ENCODE results near the gene C2CD4C. TPM values are rescaled to one million over a fixed set of nuclear protein-coding genes. Genes with fewer than 3 reads are reported as not detected.

Gene C2CD4C
- total RNA-seq, 1 experiment from 2014 or later = 9.8 TPM

GRCh38 chr19:440391-441212 lies 31.7 kb upstream of the C2CD4C start:
- Mint-ChIP-seq H3K4me1 (no peaks in the 10 kb centered on the region; the same call in 1 of the 2 replicates), H3K9me3 (peaks cover 5% of the 10 kb centered on the region), H3K27me3 (ENCODE audit: low read depth) (no peaks in the 10 kb centered on the region), H3K27ac (no peak overlapping the region), H3K4me3 (no peak overlapping the region), H3K36me3 (0 out of 2 replicates have a peak, but pooled peaks cover 7% of the 10 kb centered on the region)
- ChIA-PET POLR2A (no interaction called here), CTCF (no interaction called here)
- no peak for DNase-seq (ENCODE audit: low spot score)
- no peak for ATAC-seq
- TF ChIP-seq ETV6 (CRISPR knock-in tag; IDR thresholded peaks at IDR 0.05) (no peak), ESRRA (CRISPR knock-in tag; IDR thresholded peaks at IDR 0.05; ENCODE audit: borderline replicate concordance) (no peak), ZBTB21 (CRISPR knock-in tag; IDR thresholded peaks at IDR 0.05; ENCODE audit: borderline replicate concordance) (no peak), ZNF416 (CRISPR knock-in tag; IDR thresholded peaks at IDR 0.05) (no peak), ARID4B (CRISPR knock-in tag; IDR thresholded peaks at IDR 0.05; ENCODE audit: borderline replicate concordance) (no peak), ERG (CRISPR knock-in tag; IDR thresholded peaks at IDR 0.05) (no peak), ZNF232 (CRISPR knock-in tag; IDR thresholded peaks at IDR 0.05) (no peak), RORB (CRISPR knock-in tag; IDR thresholded peaks at IDR 0.05) (no peak), AFF4 (CRISPR knock-in tag; IDR thresholded peaks at IDR 0.05; ENCODE audit: borderline replicate concordance) (no peak), FOXJ3 (CRISPR knock-in tag; IDR thresholded peaks at IDR 0.05; ENCODE audit: borderline replicate concordance) (no peak), GRHL2 (CRISPR knock-in tag; IDR thresholded peaks at IDR 0.05; ENCODE audit: insufficient replicate concordance, severe bottlenecking) (no peak), MAX (CRISPR knock-in tag; IDR thresholded peaks at IDR 0.05) (no peak), FOXK1 (CRISPR knock-in tag; IDR thresholded peaks at IDR 0.05) (no peak), ZMAT4 (CRISPR knock-in tag; IDR thresholded peaks at IDR 0.05) (no peak), CTCF (IDR thresholded peaks at IDR 0.05) (no peak), NR2C2 (CRISPR knock-in tag; IDR thresholded peaks at IDR 0.05) (no peak), ATF2 (CRISPR knock-in tag; IDR thresholded peaks at IDR 0.05; ENCODE audit: borderline replicate concordance, low read depth) (no peak), PREB (CRISPR knock-in tag; IDR thresholded peaks at IDR 0.05; ENCODE audit: borderline replicate concordance) (no peak), NFYB (CRISPR knock-in tag; conservative IDR thresholded peaks at IDR 0.05; ENCODE audit: low read depth) (no peak), RELA (CRISPR knock-in tag; IDR thresholded peaks at IDR 0.05; ENCODE audit: borderline replicate concordance) (no peak)

Data from WTC11 (cell line).